Stomach smooth muscle (tissue), 2 donors: ENCODE results near the gene TRAF2.

Source experiments
- H3K27ac ChIP-seq: one replicate; pipeline ENCODE4 v1.7.0; 2013; ENCODE audit warnings: mild to moderate bottlenecking, low read length, inconsistent platforms
- H3K27me3 ChIP-seq, 2 donors: one replicate each; pipeline ENCODE4 v1.7.0; 2013; ENCODE audit warnings: low read length in 2 of 2; ENCODE audit not compliant: insufficient read depth in 2 of 2, control insufficient read depth in 1 of 2
- H3K36me3 ChIP-seq, 2 donors: one replicate each; pipeline ENCODE4 v1.7.0; 2013; ENCODE audit warnings: low read length in 2 of 2; ENCODE audit not compliant: control insufficient read depth in 2 of 2, insufficient read depth in 2 of 2
- H3K4me1 ChIP-seq: one replicate; pipeline ENCODE4 v1.7.0; 2013; ENCODE audit warnings: low read length; ENCODE audit not compliant: control insufficient read depth, insufficient read depth
- H3K4me3 ChIP-seq, 2 donors: one replicate each; pipeline ENCODE4 v1.7.0; 2013; ENCODE audit warnings: low read length in 2 of 2
- H3K9ac ChIP-seq, 2 donors: one replicate each; pipeline ENCODE4 v1.7.0; 2013; ENCODE audit warnings: low read length in 2 of 2, mild to moderate bottlenecking in 1 of 2
- H3K9me3 ChIP-seq, 2 donors: one replicate each; pipeline ENCODE4 v1.7.0; 2013; ENCODE audit warnings: low read length in 2 of 2; ENCODE audit not compliant: control insufficient read depth in 2 of 2
- donor health status: healthy.
- donor health status: Pancreatic carcinoma.

TRAF2 gene

GRCh38 chr9:136969774-136970173 lies 83.5 kb downstream of the TRAF2 start:
- H3K27ac ChIP-seq: no peak overlapping the region
- no peak overlapping the region for H3K9ac ChIP-seq
- no peaks in the 10 kb centered on the region for H3K36me3 ChIP-seq
- H3K27me3 ChIP-seq: peaks cover 0 to 3% of the 10 kb centered on the region in 2 donors
- H3K9me3 ChIP-seq: no peaks in the 10 kb centered on the region
- H3K4me3 ChIP-seq: no peak overlapping the region
- peaks cover 2% of the 10 kb centered on the region for H3K4me1 ChIP-seq

- Histone ChIP-seq H3K27me3 (peaks cover 0 to 3% of the 10 kb centered on the region in 2 donors), H3K9ac (no peak overlapping the region), H3K27ac (no peak overlapping the region), H3K36me3 (no peaks in the 10 kb centered on the region), H3K4me3 (no peak overlapping the region), H3K9me3 (no peaks in the 10 kb centered on the region), H3K4me1 (peaks cover 7% of the 10 kb centered on the region)
Measured at GRCh38 chr9:136970361-136970760, 84.0 kb downstream of the TRAF2 start.

- no peaks in the 10 kb centered on the region for H3K36me3 ChIP-seq
- no peaks in the 10 kb centered on the region for H3K9me3 ChIP-seq
- no peaks in the 10 kb centered on the region for H3K27me3 ChIP-seq
- no peak overlapping the region for H3K27ac ChIP-seq
- H3K4me1 ChIP-seq: peaks cover 7% of the 10 kb centered on the region
- H3K9ac ChIP-seq: no peak overlapping the region
- H3K4me3 ChIP-seq: no peak overlapping the region
Measured at GRCh38 chr9:136971746-136972145, 85.4 kb downstream of the TRAF2 start.

- H3K9ac ChIP-seq: no peak overlapping the region
- H3K36me3 ChIP-seq: no peaks in the 10 kb centered on the region
- no peaks in the 10 kb centered on the region for H3K9me3 ChIP-seq
- H3K27me3 ChIP-seq: no peaks in the 10 kb centered on the region
- no peak overlapping the region for H3K4me3 ChIP-seq
- no peak overlapping the region for H3K27ac ChIP-seq
- peaks cover 12% of the 10 kb centered on the region for H3K4me1 ChIP-seq
Measured at GRCh38 chr9:136972335-136972734, 86.0 kb downstream of the TRAF2 start.

- Histone ChIP-seq H3K9me3 (no peaks in the 10 kb centered on the region), H3K4me3 (no peak overlapping the region), H3K9ac (no peak overlapping the region), H3K27ac (no peak overlapping the region), H3K36me3 (no peaks in the 10 kb centered on the region), H3K27me3 (peaks cover 2 to 3% of the 10 kb centered on the region in 2 donors), H3K4me1 (peaks cover 16% of the 10 kb centered on the region)
Measured at GRCh38 chr9:136972743-136973142, 86.4 kb downstream of the TRAF2 start.

GRCh38 chr9:136973618-136974617 lies 87.6 kb downstream of the TRAF2 start:
- Histone ChIP-seq H3K9me3 (no peaks in the 10 kb centered on the region), H3K36me3 (no peaks in the 10 kb centered on the region), H3K27me3 (peaks cover 2 to 7% of the 10 kb centered on the region in 2 donors), H3K9ac (no peak overlapping the region), H3K4me3 (no peak overlapping the region), H3K4me1 (peaks cover 19% of the 10 kb centered on the region), H3K27ac (no peak overlapping the region)

- H3K4me3 ChIP-seq: no peak overlapping the region
- H3K36me3 ChIP-seq: no peaks in the 10 kb centered on the region
- peaks cover 19% of the 10 kb centered on the region for H3K4me1 ChIP-seq
- H3K9me3 ChIP-seq: no peaks in the 10 kb centered on the region
- H3K27ac ChIP-seq: no peak overlapping the region
- H3K27me3 ChIP-seq: peaks cover 2 to 7% of the 10 kb centered on the region in 2 donors
- H3K9ac ChIP-seq: no peak overlapping the region
Measured at GRCh38 chr9:136974817-136975535, 88.7 kb downstream of the TRAF2 start.

GRCh38 chr9:136975644-136976043 lies 89.3 kb downstream of the TRAF2 start:
- Histone ChIP-seq H3K9ac (no peak overlapping the region), H3K27me3 (peaks cover 5 to 7% of the 10 kb centered on the region in 2 donors), H3K9me3 (no peaks in the 10 kb centered on the region), H3K4me1 (peaks cover 19% of the 10 kb centered on the region), H3K27ac (no peak overlapping the region), H3K36me3 (no peaks in the 10 kb centered on the region), H3K4me3 (no peak overlapping the region)
